CD4-positive, alpha-beta memory T cell (primary cell): ENCODE data around the gene BCL2L12. TPM values are rescaled to one million over a fixed set of nuclear protein-coding genes. Genes with fewer than 3 reads are reported as not detected.
A peak's percentile ranks its signal among the peaks of the same experiment; 100 is the strongest.

Experiments
- CTCF ChIA-PET: fragments of 350-600 bp; sonication (Branson Sonifier 250); formaldehyde crosslinking; loops from one replicate; lab custom pipeline; 2021; ENCODE audit warnings: inconsistent platforms; ENCODE audit not compliant: partially characterized antibody; lab: Charles Lee
- POLR2A ChIA-PET: fragments of 350-600 bp; sonication (Branson Sonifier 250); formaldehyde crosslinking; loops from one replicate; lab custom pipeline; 2021; ENCODE audit not compliant: partially characterized antibody; lab: Charles Lee
- DNase-seq, 5 donors: peaks; one replicate each; pipeline versions ENCODE4 v3.0.0 to v3.0.0-alpha.2; 2020 to 2022; ENCODE audit warnings: mixed read lengths in 1 of 5
- H3K27ac ChIP-seq: one replicate; pipeline ENCODE4 v1.7.0; 2013; ENCODE audit warnings: low read depth, low read length
- H3K27me3 ChIP-seq: 2 replicates; pipeline ENCODE4 v1.7.0; 2013; ENCODE audit warnings: mild to moderate bottlenecking, low read length, moderate library complexity; ENCODE audit not compliant: insufficient read depth
- H3K36me3 ChIP-seq: 2 replicates; pipeline ENCODE4 v1.7.0; 2013; ENCODE audit warnings: mild to moderate bottlenecking, low read length, moderate library complexity; ENCODE audit not compliant: insufficient read depth
- H3K4me1 ChIP-seq: 2 replicates; pipeline ENCODE4 v1.7.0; 2013; ENCODE audit warnings: mild to moderate bottlenecking, low read length, moderate library complexity; ENCODE audit not compliant: insufficient read depth
- H3K4me3 ChIP-seq, 2 donors: one replicate each; pipeline ENCODE4 v1.7.0; 2013; ENCODE audit warnings: low read length in 2 of 2, mild to moderate bottlenecking in 1 of 2
- H3K9me3 ChIP-seq, 2 donors: one replicate each; pipeline ENCODE4 v1.7.0; 2013; ENCODE audit warnings: low read length in 2 of 2, control low read depth in 1 of 2; ENCODE audit not compliant: control insufficient read depth in 1 of 2
- H3K27ac Mint-ChIP-seq, 7 donors: one replicate each; pipeline ENCODE4 v1.8.0; 2020 to 2021; ENCODE audit warnings: mixed read lengths in 7 of 7, mild to moderate bottlenecking in 6 of 7, inconsistent platforms in 3 of 7, moderate library complexity in 3 of 7
- H3K27me3 Mint-ChIP-seq, 2 donors: one replicate each; pipeline ENCODE4 v1.8.0; 2020 to 2021; ENCODE audit warnings: mixed read lengths in 2 of 2
- H3K36me3 Mint-ChIP-seq, 2 donors: one replicate each; pipeline ENCODE4 v1.8.0; 2020 to 2021; ENCODE audit warnings: mixed read lengths in 2 of 2, inconsistent platforms in 1 of 2, mild to moderate bottlenecking in 1 of 2
- H3K4me1 Mint-ChIP-seq, 4 donors: one replicate each; pipeline ENCODE4 v1.8.0; 2020 to 2021; ENCODE audit warnings: mixed read lengths in 4 of 4, mild to moderate bottlenecking in 1 of 4
- H3K4me3 Mint-ChIP-seq, 8 donors: one replicate each; pipeline ENCODE4 v1.8.0; 2020 to 2021; ENCODE audit warnings: mixed read lengths in 8 of 8, mild to moderate bottlenecking in 7 of 8, moderate library complexity in 6 of 8, inconsistent platforms in 3 of 8
- H3K9me3 Mint-ChIP-seq, 8 donors: one replicate each; pipeline ENCODE4 v1.8.0; 2020 to 2021; ENCODE audit warnings: mixed read lengths in 8 of 8, mild to moderate bottlenecking in 5 of 8, inconsistent platforms in 3 of 8, moderate library complexity in 1 of 8
- intact Hi-C: fragments of 100-400 bp; cut with micrococcal nuclease; formaldehyde crosslinking; loops from one replicate; pipeline ENCODE4 v1.15.1; 2023
- polyA plus RNA-seq, 2 donors: library from polyadenylated mRNA; unstranded; fragments of 300-500 nt; fragmentation: Illumina TruSeq; gene quantifications; one replicate each; pipeline ENCODE4 v1.2.3, GENCODE V29; 2021
- total RNA-seq, 2 experiments: library from RNA; stranded (reverse); gene quantifications; one replicate each; pipeline ENCODE4 v1.2.3, GENCODE V29; 2021

BCL2L12 gene
- total and polyA plus RNA-seq, 4 experiments from 2014 or later: 16.3 to 22.1 (median 19.5) TPM

DNA sequence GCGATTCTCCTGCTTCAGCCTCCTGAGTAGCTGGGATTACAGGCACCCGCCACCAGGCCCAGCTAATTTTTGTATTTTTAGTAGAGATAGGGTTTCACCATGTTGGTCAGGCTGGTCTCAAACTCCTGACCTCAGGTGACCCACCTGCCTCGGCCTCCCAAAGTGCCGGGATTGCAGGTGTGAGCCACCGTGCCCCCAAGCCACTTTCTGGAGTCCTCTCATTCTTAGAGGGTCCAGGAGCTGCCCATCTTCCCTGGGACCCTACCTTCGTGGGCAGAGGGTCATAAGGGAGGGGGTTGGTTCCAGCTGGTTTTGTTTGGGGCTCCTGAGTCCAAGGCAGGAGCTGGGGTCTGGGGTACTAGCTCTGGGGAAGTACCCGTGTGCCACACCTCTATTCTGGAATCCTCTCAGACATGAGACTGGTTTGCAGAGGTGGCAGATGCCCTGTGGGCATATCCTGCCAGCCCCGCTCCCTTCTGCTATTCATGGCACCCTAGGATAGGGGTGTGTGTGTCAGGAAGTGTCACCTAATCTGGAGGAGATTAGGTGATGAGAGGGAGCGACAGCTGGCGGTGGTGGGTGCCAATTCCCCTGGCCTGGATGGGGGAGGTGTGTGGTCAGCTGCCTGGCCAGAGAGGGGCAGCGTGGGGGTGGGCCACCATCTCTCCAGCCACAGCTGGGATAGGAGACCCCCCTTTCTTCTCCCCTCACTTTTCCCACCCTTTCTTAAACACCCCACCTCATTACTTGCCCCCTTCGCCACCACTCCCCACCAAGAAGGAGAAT is 13.4 kb downstream of the BCL2L12 start:
- intact Hi-C loops: loop anchor here (1.0 to 5.0 kb wide), 3 partner anchors 108 to 453 kb away; partner anchors contain the start of genes AKT1S1 and TBC1D17
- peaks cover 42% of the 10 kb centered on the region for H3K4me1 ChIP-seq
- CTCF ChIA-PET: interaction anchor here (0.7 to 2.2 kb wide), 20 partner anchors 15 to 1288 kb away, joined by 3 to 13 read pairs (median 5); partner anchors contain the start of genes FLT3LG and KDELR1
- peak overlapping the region; percentile 93 for H3K27ac ChIP-seq
- Mint-ChIP-seq H3K27ac (peak overlapping the region; percentile 57 to 99 (median 96)), H3K4me3 (peak overlapping the region in 1 of 8 donors; percentile 4), H3K36me3 (peaks cover 17 to 31% of the 10 kb centered on the region in 2 donors), H3K9me3 (no peaks in the 10 kb centered on the region), H3K4me1 (peaks cover 16 to 52% (median 29%) of the 10 kb centered on the region in 4 donors), H3K27me3 (no peaks in the 10 kb centered on the region)
- H3K4me3 ChIP-seq: no peak overlapping the region
- no peak for DNase-seq
- no peaks in the 10 kb centered on the region for H3K9me3 ChIP-seq
- peaks cover 16% of the 10 kb centered on the region for H3K36me3 ChIP-seq
- no peaks in the 10 kb centered on the region for H3K27me3 ChIP-seq
- POLR2A ChIA-PET: interaction anchor here (0.7 to 6.7 kb wide), 11 partner anchors 8 to 582 kb away, joined by 3 to 125 read pairs (median 6); partner anchors contain the start of genes BCL2L12, FLT3LG, IRF3 and PRR12

DNA sequence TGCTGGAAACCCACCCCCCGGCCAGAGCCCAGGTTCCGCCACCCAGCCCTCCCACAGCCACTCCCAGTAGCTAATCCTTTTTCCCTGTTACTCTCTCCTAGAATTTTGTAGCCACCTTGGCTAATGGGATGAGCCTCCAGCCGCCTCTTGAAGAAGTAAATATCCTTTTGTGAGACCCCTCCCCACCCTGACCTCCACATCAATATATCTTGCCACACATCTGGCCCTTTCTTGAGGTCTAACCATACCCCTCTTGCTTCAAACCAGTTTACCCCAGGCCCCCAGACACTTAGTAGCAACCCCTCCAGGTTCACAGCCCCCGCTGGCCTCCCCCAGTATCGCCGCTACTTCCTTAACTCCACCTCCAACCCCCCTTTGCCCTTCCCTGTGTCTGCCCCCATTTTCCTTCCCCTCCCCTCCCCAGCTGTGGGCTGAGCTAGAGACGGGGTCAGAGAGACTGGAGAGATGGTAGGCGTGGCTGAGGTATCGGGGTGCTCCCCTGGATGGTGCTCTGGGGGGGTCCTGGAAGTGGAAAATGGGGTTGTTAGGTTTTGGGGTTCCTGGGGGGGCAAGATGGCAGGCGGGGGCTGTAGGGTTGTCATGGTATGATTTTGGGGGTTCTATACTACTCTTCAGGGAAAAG is 14.2 kb downstream of the BCL2L12 start:
- Histone ChIP-seq H3K27me3 (no peaks in the 10 kb centered on the region), H3K4me1 (peaks cover 42% of the 10 kb centered on the region), H3K27ac (peak overlapping the region; percentile 44), H3K36me3 (peaks cover 19% of the 10 kb centered on the region), H3K9me3 (no peaks in the 10 kb centered on the region), H3K4me3 (no peak overlapping the region)
- H3K4me3 Mint-ChIP-seq: peak overlapping the region in 4 of 8 donors; percentile 17 to 43 (median 34)
- DNase-seq: no peak
- H3K36me3 Mint-ChIP-seq: peaks cover 21 to 36% of the 10 kb centered on the region in 2 donors
- H3K27me3 Mint-ChIP-seq: no peaks in the 10 kb centered on the region
- ChIA-PET CTCF (interaction anchor here (0.7 to 2.2 kb wide), 10 partner anchors 38 to 660 kb away, joined by 3 to 13 read pairs (median 5); partner anchors contain the start of gene FLT3LG), POLR2A (interaction anchor here (0.6 to 6.7 kb wide), 7 partner anchors 8 to 623 kb away, joined by 3 to 125 read pairs (median 4); partner anchors contain the start of genes BCL2L12, CGB7 and IRF3)
- intact Hi-C loops: loop anchor here (1.0 to 5.0 kb wide), 6 partner anchors 174 to 303 kb away; partner anchors contain the start of genes AKT1S1, FLT3LG, KASH5 and TBC1D17
- H3K4me1 Mint-ChIP-seq: peaks cover 16 to 52% (median 29%) of the 10 kb centered on the region in 4 donors
- peak overlapping the region; percentile 15 to 86 (median 70) for H3K27ac Mint-ChIP-seq
- no peaks in the 10 kb centered on the region for H3K9me3 Mint-ChIP-seq

DNA sequence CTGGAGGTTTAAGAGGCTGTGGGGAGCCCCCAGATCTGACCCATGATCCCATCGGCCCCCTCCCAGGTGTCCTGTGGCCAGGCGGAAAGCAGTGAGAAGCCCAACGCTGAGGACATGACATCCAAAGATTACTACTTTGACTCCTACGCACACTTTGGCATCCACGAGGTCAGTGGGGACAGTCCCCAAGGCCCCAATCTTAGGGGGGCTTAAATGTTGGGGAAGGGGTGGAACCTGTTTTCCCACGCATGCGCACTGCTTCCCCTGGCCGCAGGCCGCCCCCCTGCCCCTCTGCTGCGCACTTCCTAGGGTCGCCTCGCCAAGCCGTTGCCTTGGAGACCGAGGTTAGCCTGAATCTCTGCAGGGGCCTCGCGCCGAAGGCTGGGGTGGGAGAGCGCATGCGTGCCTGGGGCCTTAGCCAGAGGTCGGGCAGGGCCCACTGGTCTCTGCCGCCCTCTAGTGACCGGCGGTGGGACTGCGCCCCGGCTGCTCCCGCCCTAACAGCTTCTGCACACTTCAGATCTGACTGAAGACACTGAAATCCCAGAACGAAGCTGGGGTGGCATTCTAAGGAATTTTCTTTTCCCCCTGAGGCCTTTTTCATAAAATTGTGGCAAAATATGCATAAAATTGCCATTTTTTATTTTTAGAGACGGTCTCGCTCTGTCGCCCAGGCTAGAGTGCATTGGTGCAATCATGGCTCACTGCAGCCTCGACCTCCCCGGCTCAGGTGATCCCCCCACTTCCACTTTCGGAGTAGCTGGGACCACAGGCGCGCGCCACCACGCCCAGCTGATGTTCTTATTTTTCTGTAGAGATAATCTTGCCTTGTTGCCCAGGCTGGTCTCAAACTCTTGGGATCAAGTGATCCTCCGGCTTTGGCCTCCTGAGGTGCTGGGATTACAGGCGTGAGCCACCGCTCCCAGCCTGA is 15.0 kb downstream of the BCL2L12 start:
- Histone ChIP-seq H3K27me3 (no peaks in the 10 kb centered on the region), H3K36me3 (peaks cover 27% of the 10 kb centered on the region), H3K9me3 (no peaks in the 10 kb centered on the region), H3K4me1 (peaks cover 41% of the 10 kb centered on the region), H3K4me3 (no peak overlapping the region), H3K27ac (peak overlapping the region; percentile 44)
- Mint-ChIP-seq H3K36me3 (peaks cover 24 to 43% of the 10 kb centered on the region in 2 donors), H3K9me3 (no peaks in the 10 kb centered on the region), H3K27me3 (no peaks in the 10 kb centered on the region), H3K4me3 (peak overlapping the region in 1 of 8 donors; percentile 35), H3K27ac (peak overlapping the region; percentile 57 to 86 (median 72)), H3K4me1 (peaks cover 16 to 52% (median 29%) of the 10 kb centered on the region in 4 donors)
- CTCF ChIA-PET: interaction anchor here (0.6 to 2.2 kb wide), 21 partner anchors 8 to 455 kb away, joined by 3 to 8 read pairs (median 4); partner anchors contain the start of genes ADM5, BCL2L12, FLT3LG and IRF3
- POLR2A ChIA-PET: interaction anchor here (0.6 to 1.9 kb wide), 11 partner anchors 16 to 623 kb away, joined by 3 to 11 read pairs (median 4); partner anchors contain the start of genes AP2A1, BCL2L12, CGB7 and IRF3
- intact Hi-C loops: loop anchor here (1.0 kb wide), 5 partner anchors 174 to 303 kb away; partner anchors contain the start of genes FLT3LG and KASH5
- peak; percentile 88 to 91 (median 89) for DNase-seq

DNA sequence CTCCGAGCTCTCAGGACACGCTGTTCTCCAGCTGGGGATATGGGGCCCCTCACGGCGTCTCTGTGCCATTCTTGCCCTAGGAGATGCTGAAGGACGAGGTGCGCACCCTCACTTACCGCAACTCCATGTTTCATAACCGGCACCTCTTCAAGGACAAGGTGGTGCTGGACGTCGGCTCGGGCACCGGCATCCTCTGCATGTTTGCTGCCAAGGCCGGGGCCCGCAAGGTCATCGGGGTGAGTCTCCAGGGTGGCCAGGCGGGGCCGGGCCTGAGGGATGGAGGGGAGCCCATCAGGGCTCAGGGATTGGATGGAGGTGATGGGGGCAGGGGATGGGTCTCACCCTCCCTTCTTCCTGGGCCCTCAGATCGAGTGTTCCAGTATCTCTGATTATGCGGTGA is 16.1 kb downstream of the BCL2L12 start:
- H3K4me1 Mint-ChIP-seq: peaks cover 9 to 41% (median 21%) of the 10 kb centered on the region in 4 donors
- intact Hi-C loops: no loop called here
- peak overlapping the region in 1 of 8 donors; percentile 35 for H3K4me3 Mint-ChIP-seq
- Histone ChIP-seq H3K4me3 (no peak overlapping the region), H3K4me1 (peaks cover 35% of the 10 kb centered on the region), H3K36me3 (peaks cover 34% of the 10 kb centered on the region), H3K27me3 (no peaks in the 10 kb centered on the region), H3K27ac (no peak overlapping the region), H3K9me3 (no peaks in the 10 kb centered on the region)
- H3K27ac Mint-ChIP-seq: peak overlapping the region in 1 of 7 donors; percentile 52
- ChIA-PET POLR2A (interaction anchor here (1.0 to 1.9 kb wide), 2 partner anchors 111 to 179 kb away, joined by 4 to 11 read pairs; no protein-coding TSS in a partner anchor), CTCF (interaction anchor here (0.9 to 2.2 kb wide), 8 partner anchors 9 to 208 kb away, joined by 3 to 8 read pairs (median 6); partner anchors contain the start of gene FLT3LG)
- no peaks in the 10 kb centered on the region for H3K9me3 Mint-ChIP-seq
- H3K36me3 Mint-ChIP-seq: peaks cover 26 to 42% of the 10 kb centered on the region in 2 donors
- DNase-seq: no peak
- H3K27me3 Mint-ChIP-seq: no peaks in the 10 kb centered on the region

DNA sequence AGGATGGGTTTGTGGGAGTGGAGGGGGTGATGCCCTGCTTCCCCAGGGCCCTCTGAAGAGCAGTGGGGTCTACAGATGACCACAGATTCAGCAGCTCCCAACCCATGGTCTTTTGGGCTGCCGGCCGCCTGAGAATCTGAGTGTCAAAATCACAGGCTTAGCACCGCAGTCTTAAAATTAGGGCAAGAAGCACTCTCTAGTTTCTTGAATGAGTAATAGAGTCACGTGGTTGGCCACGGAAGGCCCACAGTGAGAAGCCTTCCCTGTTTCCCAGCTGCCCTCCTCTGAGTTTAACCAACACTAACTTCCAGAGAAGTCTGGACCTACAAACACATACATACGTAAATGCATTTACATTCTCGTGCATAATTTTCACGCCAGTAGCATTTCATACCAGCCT is 16.5 kb downstream of the BCL2L12 start:
- H3K9me3 ChIP-seq: no peaks in the 10 kb centered on the region
- no peaks in the 10 kb centered on the region for H3K27me3 ChIP-seq
- Mint-ChIP-seq H3K4me1 (peaks cover 9 to 37% (median 21%) of the 10 kb centered on the region in 4 donors), H3K36me3 (peaks cover 26 to 38% of the 10 kb centered on the region in 2 donors), H3K4me3 (peak overlapping the region in 2 of 8 donors; percentile 31 to 35), H3K9me3 (no peaks in the 10 kb centered on the region), H3K27me3 (no peaks in the 10 kb centered on the region), H3K27ac (peak overlapping the region in 4 of 7 donors; percentile 15 to 83 (median 54))
- no peak overlapping the region for H3K27ac ChIP-seq
- peaks cover 34% of the 10 kb centered on the region for H3K36me3 ChIP-seq
- peak in 1 of 5 donors; percentile 19 for DNase-seq
- ChIA-PET CTCF (interaction anchor here (0.9 to 1.5 kb wide), 2 partner anchors 135 to 176 kb away, joined by 3 to 5 read pairs; no protein-coding TSS in a partner anchor), POLR2A (interaction anchor here (1.9 kb wide), 1 partner anchor 111 kb away, joined by 11 read pairs; no protein-coding TSS in a partner anchor)
- H3K4me3 ChIP-seq: no peak overlapping the region
- peaks cover 35% of the 10 kb centered on the region for H3K4me1 ChIP-seq
- intact Hi-C loops: no loop called here

DNA sequence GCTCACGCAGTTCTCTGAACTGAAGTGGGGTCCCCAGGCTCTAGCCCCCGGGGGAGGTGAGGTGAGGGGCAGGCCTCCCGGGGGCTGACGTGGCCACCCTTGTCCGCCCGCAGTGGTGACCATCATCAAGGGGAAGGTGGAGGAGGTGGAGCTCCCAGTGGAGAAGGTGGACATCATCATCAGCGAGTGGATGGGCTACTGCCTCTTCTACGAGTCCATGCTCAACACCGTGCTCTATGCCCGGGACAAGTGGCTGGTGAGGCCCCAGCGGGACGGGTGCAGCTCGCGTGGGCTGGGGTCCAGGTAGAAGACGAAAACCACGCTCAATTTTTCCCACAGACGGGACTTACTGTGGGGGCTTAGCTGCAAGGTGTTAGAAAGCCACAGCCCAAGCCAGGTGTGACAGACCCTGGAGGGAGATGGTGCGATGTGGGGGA is 18.1 kb downstream of the BCL2L12 start:
- H3K27me3 ChIP-seq: no peaks in the 10 kb centered on the region
- Mint-ChIP-seq H3K4me3 (no peak overlapping the region), H3K36me3 (peaks cover 26 to 44% of the 10 kb centered on the region in 2 donors), H3K9me3 (no peaks in the 10 kb centered on the region), H3K27me3 (no peaks in the 10 kb centered on the region), H3K27ac (peak overlapping the region in 1 of 7 donors; percentile 13), H3K4me1 (peaks cover 6 to 26% (median 13%) of the 10 kb centered on the region in 4 donors)
- H3K9me3 ChIP-seq: no peaks in the 10 kb centered on the region
- ChIA-PET CTCF (interaction anchor here (0.7 to 1.8 kb wide), 3 partner anchors 12 to 114 kb away, joined by 3 to 4 read pairs (median 3); no protein-coding TSS in a partner anchor), POLR2A (no interaction called here)
- peak in 1 of 5 donors; percentile 14 for DNase-seq
- H3K36me3 ChIP-seq: peaks cover 34% of the 10 kb centered on the region
- peaks cover 23% of the 10 kb centered on the region for H3K4me1 ChIP-seq
- no peak overlapping the region for H3K4me3 ChIP-seq
- H3K27ac ChIP-seq: no peak overlapping the region
- intact Hi-C loops: no loop called here
